Measurements from ENCODE around the gene GUCA2B. TPM values are rescaled to one million over a fixed set of nuclear protein-coding genes. Genes with fewer than 3 reads are reported as not detected.
A peak's percentile ranks its signal among the peaks of the same experiment; 100 is the strongest.

The GUCA2B gene
- polyA plus RNA-seq, 3 donors: not detected

- DNase-seq: peak in 2 of 3 donors; percentile 2 to 8
- Mint-ChIP-seq H3K4me1 (no peaks in the 10 kb centered on the region), H3K4me3 (no peak overlapping the region), H3K27ac (no peak overlapping the region), H3K27me3 (ENCODE audit: low read depth in 3 of 3) (peaks cover 0 to 2% (median 1%) of the 10 kb centered on the region in 3 donors), H3K36me3 (peaks cover 31 to 37% of the 10 kb centered on the region in 2 donors), H3K9me3 (no peaks in the 10 kb centered on the region)
- WGBS (ENCODE audit: insufficient coverage): 80% methylated on average over 4 of the region's 4 CpGs
- peak; percentile 77 for TF ChIP-seq CTCF (IDR thresholded peaks at IDR 0.05)
- no peak overlapping the region for H3K27ac ChIP-seq (ENCODE audit: low read depth in 1 of 2, low read length in 2 of 2)
- no peaks in the 10 kb centered on the region for H3K4me1 ChIP-seq (ENCODE audit: control insufficient read depth in 1 of 2, insufficient read depth in 2 of 2, low read length in 2 of 2)
- H4K20me1 ChIP-seq (ENCODE audit: insufficient read depth, low read length): no peaks in the 10 kb centered on the region
- no peaks in the 10 kb centered on the region for H3K27me3 ChIP-seq (ENCODE audit: control insufficient read depth in 2 of 2, insufficient read depth in 2 of 2, low read length in 2 of 2)
- intact Hi-C loops (cut with micrococcal nuclease): loop anchor here in 1 of 2 donors (10.0 kb wide), 1 partner anchor 602 kb away; no protein-coding TSS in a partner anchor
- H3K36me3 ChIP-seq (replicated peaks in 1 of 2; ENCODE audit: control insufficient read depth in 1 of 2, insufficient read depth in 2 of 2, low read length in 2 of 2): peaks cover 16 to 56% of the 10 kb centered on the region in 2 donors
- no peaks in the 10 kb centered on the region for H3K9me3 ChIP-seq (replicated peaks in 1 of 2; ENCODE audit: control insufficient read depth in 1 of 2, insufficient read depth in 1 of 2, low read length in 2 of 2)
- no peak overlapping the region for H3K4me3 ChIP-seq (replicated peaks in 1 of 3; ENCODE audit: low read depth in 2 of 3, low read length in 3 of 3)
- no peak overlapping the region for H2AFZ ChIP-seq (ENCODE audit: insufficient read depth, low read depth, low read length, poor library complexity, severe bottlenecking)
- H3K4me2 ChIP-seq (replicated peaks; ENCODE audit: extremely low read depth, low read length, poor library complexity, severe bottlenecking): no peak overlapping the region
- H3K9ac ChIP-seq (ENCODE audit: insufficient read depth, low read length, poor library complexity, severe bottlenecking): no peak overlapping the region
- no peaks in the 10 kb centered on the region for H3K79me2 ChIP-seq (ENCODE audit: insufficient read depth, low read length)
These were observed 23.8 kb downstream of the GUCA2B start for GRCh38 chr1:42176902-42177519.

GRCh38 chr1:42177541-42177981 lies 24.4 kb downstream of the GUCA2B start:
- no peak overlapping the region for H2AFZ ChIP-seq (ENCODE audit: insufficient read depth, low read depth, low read length, poor library complexity, severe bottlenecking)
- no peak overlapping the region for H3K4me3 Mint-ChIP-seq
- H4K20me1 ChIP-seq (ENCODE audit: insufficient read depth, low read length): no peaks in the 10 kb centered on the region
- H3K9me3 ChIP-seq (replicated peaks in 1 of 2; ENCODE audit: control insufficient read depth in 1 of 2, insufficient read depth in 1 of 2, low read length in 2 of 2): no peaks in the 10 kb centered on the region
- intact Hi-C loops (cut with micrococcal nuclease): loop anchor here in 1 of 2 donors (10.0 kb wide), 1 partner anchor 603 kb away; no protein-coding TSS in a partner anchor
- H3K9ac ChIP-seq (ENCODE audit: insufficient read depth, low read length, poor library complexity, severe bottlenecking): no peak overlapping the region
- H3K36me3 Mint-ChIP-seq: peaks cover 34 to 38% of the 10 kb centered on the region in 2 donors
- no peaks in the 10 kb centered on the region for H3K27me3 ChIP-seq (ENCODE audit: control insufficient read depth in 2 of 2, insufficient read depth in 2 of 2, low read length in 2 of 2)
- no peak overlapping the region for H3K4me3 ChIP-seq (replicated peaks in 1 of 3; ENCODE audit: low read depth in 2 of 3, low read length in 3 of 3)
- peaks cover 0 to 2% (median 0%) of the 10 kb centered on the region in 3 donors for H3K27me3 Mint-ChIP-seq (ENCODE audit: low read depth in 3 of 3)
- no peaks in the 10 kb centered on the region for H3K79me2 ChIP-seq (ENCODE audit: insufficient read depth, low read length)
- no peaks in the 10 kb centered on the region for H3K4me1 ChIP-seq (ENCODE audit: control insufficient read depth in 1 of 2, insufficient read depth in 2 of 2, low read length in 2 of 2)
- H3K4me1 Mint-ChIP-seq: no peaks in the 10 kb centered on the region
- H3K36me3 ChIP-seq (replicated peaks in 1 of 2; ENCODE audit: control insufficient read depth in 1 of 2, insufficient read depth in 2 of 2, low read length in 2 of 2): peaks cover 16 to 62% of the 10 kb centered on the region in 2 donors
- H3K27ac ChIP-seq (ENCODE audit: low read depth in 1 of 2, low read length in 2 of 2): no peak overlapping the region
- H3K27ac Mint-ChIP-seq: no peak overlapping the region
- no peak for TF ChIP-seq CTCF (IDR thresholded peaks at IDR 0.05)
- H3K9me3 Mint-ChIP-seq: no peaks in the 10 kb centered on the region
- H3K4me2 ChIP-seq (replicated peaks; ENCODE audit: extremely low read depth, low read length, poor library complexity, severe bottlenecking): no peak overlapping the region
- WGBS (ENCODE audit: insufficient coverage): 88% methylated on average over 2 of the region's 6 CpGs
- no peak for DNase-seq
